RWPE1 (cell line): ENCODE measurements around the gene KRTAP3-3.

Experiments
- CTCF ChIA-PET: fragments of 350-600 bp; sonication (Branson Sonifier 250); formaldehyde crosslinking; extraction: SDS; loops from one replicate; lab custom pipeline; 2021; lab: Yijun Ruan, JAX
- POLR2A ChIA-PET: fragments of 400-600 bp; formaldehyde crosslinking; extraction: SDS; loops from one replicate; lab custom pipeline; 2020; ENCODE audit warnings: antibody characterized with exemption; ENCODE audit not compliant: low non-redundant PET; lab: Yijun Ruan, JAX
- DNase-seq: peaks from one replicate; pipeline ENCODE4 v3.0.0; 2012; ENCODE audit warnings: low spot score
- H3K27ac ChIP-seq: fragments of 450-650 bp; 2 replicates; pipeline ENCODE4 v1.5.1; 2017
- CTCF ChIP-seq: fragments of 450-650 bp; conservative IDR thresholded peaks from 2 replicates; pipeline ENCODE4 v1.5.1; 2017; ENCODE audit warnings: low read depth, mild to moderate bottlenecking

Gene KRTAP3-3

DNA sequence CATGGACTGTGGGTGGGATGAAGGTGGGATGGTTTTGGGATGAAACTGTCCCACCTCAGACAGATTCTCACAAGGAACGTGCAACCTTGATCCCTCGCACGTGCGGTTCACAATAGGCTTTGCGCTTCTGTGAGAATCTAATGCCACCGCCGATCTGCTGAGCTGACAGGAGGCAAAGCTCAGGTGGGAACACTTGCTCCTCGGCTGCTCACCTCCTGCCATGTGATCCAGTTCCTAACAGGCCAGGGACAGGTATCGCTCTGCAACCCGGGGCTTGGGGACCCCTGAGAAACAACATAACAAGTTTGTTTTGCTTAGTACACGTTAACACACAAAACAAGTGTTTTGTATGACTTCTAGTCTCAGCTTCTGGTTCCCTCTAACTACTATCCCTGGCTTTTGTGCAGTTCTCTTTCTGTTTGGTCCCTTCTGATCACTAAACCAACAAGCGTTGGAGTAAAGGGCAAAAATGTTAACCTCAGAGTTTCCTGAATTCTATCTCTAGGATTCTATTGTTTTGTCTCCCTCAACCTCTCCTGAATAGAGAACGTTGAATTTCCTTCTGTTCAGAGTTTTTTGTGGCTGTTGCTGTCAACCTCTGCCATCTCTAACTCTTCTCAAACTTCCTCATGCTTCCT is 22.7 kb upstream of the KRTAP3-3 start:
- H3K27ac ChIP-seq = no peak overlapping the region
- no peak for DNase-seq
- POLR2A ChIA-PET = no interaction called here
- TF ChIP-seq CTCF = no peak
- CTCF ChIA-PET = no interaction called here

DNA sequence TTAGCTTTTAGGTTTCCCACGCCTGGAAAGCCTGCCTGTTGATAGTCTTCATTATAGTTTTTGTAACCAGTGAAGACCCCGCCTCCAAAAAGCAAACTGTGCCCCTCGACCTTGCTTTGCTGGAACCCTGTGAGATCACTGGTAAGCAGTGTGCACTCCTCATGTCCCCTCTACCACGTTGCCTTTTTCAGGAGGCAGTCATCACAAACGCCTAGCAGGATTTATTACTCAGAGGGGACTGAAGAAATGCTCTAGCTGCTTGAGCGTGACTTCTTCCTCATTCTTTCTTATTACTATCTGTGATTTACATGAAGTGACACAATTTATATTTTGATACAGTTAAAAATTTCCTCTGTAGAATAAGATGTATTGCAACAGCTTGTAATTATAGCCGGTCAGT is 21.5 kb upstream of the KRTAP3-3 start:
- POLR2A ChIA-PET = no interaction called here
- TF ChIP-seq CTCF = no peak
- CTCF ChIA-PET = no interaction called here

DNA sequence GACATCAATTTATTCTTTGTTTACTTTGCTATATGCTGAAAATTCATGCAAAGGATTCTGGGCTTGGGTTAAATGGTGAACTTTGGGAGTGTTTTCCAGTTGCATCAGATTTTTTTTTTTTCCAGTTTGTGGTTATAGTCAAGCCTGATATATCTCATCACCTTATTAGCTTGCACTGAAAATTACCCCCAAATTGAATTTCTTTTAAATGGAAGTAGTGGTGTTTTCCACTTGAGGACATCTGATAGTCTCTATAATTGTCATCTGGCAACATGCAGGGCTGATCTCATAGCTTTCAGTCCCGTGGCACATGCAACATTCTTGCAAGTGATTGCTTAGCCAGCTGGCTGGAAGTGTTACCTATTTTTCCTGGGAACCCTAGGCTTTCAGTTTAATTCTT is 19.6 kb upstream of the KRTAP3-3 start:
- POLR2A ChIA-PET = no interaction called here
- no peak for DNase-seq

More for the DNA sequence above, 21.5 kb upstream of the KRTAP3-3 start:
- H3K27ac ChIP-seq = no peak overlapping the region
- DNase-seq = no peak

DNA sequence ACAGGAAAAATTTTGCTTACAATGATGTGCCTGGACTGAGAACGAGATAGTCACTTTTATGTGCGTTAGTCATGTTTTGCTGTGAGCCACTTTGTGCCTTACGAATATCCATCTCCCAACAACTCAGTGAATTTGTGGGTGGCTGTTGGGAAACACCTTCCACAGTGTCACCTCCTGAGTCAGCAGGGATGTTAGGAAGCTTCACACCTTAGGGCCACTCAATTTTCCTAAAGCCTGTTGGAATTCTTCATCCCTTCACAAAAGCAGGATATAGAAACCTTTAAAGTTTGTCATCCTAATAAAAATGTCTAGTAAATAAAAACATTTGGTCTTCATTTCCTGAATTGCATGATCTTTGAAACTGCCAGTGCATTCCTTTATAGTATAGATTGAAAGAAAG is 19.2 kb upstream of the KRTAP3-3 start:
- DNase-seq = no peak
- CTCF ChIA-PET = no interaction called here
- POLR2A ChIA-PET = no interaction called here
- TF ChIP-seq CTCF = no peak
- no peak overlapping the region for H3K27ac ChIP-seq

More for the DNA sequence above, 19.6 kb upstream of the KRTAP3-3 start:
- TF ChIP-seq CTCF = no peak
- CTCF ChIA-PET = no interaction called here
- H3K27ac ChIP-seq = no peak overlapping the region

DNA sequence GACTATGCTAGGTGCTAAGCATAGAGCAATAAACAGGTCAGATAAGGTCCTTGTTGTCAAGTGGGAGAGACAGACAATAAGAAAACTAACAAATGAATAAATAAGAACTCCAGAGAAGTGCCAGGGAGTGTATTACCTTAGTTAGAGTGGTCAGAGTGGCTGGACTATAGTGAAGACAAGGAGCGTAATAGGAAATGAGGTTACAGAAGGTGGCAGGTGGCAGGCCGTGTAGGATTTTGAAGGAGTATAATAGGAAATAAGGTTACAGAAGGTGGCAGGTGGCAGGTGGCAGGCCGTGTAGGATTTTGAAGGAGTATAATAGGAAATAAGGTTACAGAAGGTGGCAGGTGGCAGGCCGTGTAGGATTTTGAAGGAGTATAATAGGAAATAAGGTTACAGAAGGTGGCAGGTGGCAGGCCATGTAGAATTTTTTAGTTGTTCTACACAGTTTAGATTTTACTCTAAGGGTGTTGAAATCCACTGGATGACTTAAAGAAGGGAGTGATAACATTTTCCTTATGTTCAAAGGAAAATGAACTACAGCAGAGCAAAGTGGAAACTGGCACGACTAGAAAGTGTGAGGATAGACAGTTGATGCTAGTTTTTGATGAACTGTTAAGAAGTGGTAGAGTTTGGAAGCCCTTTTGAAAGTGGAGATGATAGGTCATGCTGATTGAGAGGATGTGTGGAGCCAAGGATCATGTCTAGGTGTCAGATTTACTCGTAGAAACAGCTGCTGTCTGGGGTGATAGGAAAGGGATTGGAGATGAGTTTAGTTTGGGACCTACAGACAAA is 18.6 kb upstream of the KRTAP3-3 start:
- DNase-seq = no peak
- ChIA-PET POLR2A (no interaction called here), CTCF (no interaction called here)
- no peak for TF ChIP-seq CTCF
- H3K27ac ChIP-seq = no peak overlapping the region

DNA sequence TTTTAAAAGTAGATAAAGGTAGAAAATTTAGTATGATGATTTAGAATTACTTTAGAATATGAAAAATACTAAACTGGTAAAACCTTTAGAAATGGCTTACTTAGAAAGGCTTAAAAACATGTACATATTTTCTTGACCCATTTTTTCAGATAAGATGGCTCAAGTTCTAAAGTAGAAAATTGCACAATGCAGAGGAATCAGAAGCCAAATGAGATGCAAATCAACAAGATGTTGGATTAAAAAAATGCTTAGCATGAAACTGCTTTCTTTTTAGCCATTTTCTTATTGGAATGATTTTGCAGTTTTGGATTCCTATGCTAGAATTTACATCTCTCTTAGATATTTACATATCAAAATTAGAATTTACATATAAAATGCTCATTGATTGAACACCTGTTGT is 16.5 kb upstream of the KRTAP3-3 start:
- POLR2A ChIA-PET = no interaction called here
- no peak for DNase-seq
- no peak for TF ChIP-seq CTCF
- CTCF ChIA-PET = interaction anchor here (0.5 to 1.4 kb wide), 2 partner anchors 42 to 174 kb away, joined by 3 to 4 read pairs; partner anchors contain the start of gene KRTAP4-1
- H3K27ac ChIP-seq = no peak overlapping the region
